Amniotic epithelial cell (primary cell): ENCODE measurements around the gene PLCD3.

Experiments
- DNase-seq: peaks from one replicate; pipeline ENCODE4 v3.0.0-alpha.2; 2010; ENCODE audit warnings: low read depth

PLCD3 gene

GRCh38 chr17:45132320-45132571 is at the start of gene PLCD3:
TSS of gene PLCD3 (minus strand) at chr17:45132515. CDS start at chr17:45132410, 105 bp downstream.
- DNase-seq: no peak

DNA sequence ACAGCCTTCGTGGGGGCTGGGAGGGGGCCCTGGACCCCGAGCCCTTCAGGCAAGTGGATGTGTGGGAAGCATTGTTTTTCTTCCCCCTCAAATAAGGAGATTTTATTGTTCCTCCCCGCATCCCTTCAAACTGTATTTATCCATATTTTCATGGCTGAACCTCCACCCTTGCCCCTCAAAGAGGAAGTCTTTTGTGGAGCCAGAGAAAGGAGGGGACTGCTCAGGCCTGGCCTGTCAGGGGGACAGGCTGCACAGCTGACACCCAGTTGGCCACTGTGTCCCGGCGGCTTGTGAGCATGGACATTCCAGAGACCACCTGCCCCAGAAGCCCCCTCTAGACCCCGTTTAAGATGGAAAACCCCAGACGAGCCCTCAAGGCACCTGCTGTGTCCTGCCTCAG is 45.2 kb upstream of the PLCD3 start:
- no peak for DNase-seq

- DNase-seq: no peak
Observed at GRCh38 chr17:45175759-45176115, 43.4 kb upstream of the PLCD3 start.

- peak; percentile 49 for DNase-seq
Observed at GRCh38 chr17:45172541-45173286, 40.4 kb upstream of the PLCD3 start.

DNA sequence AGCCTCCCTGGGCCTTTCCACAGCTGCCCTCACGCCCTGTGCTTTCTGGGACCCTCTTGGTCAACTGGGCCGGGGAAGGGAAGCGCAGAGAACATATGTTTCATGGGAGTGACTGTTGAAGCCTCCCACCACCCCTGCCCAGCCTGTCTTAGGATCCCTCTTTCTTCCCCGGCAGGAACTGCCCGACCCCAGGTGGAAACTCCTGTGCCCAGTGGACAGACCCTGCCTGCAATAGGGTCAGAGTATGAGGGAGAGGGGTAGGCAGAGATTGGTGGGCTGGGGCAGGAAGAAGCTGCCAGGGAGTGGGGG is 39.9 kb upstream of the PLCD3 start:
- DNase-seq: no peak

GRCh38 chr17:45171338-45172231 is 39.3 kb upstream of the PLCD3 start:
- no peak for DNase-seq

DNA sequence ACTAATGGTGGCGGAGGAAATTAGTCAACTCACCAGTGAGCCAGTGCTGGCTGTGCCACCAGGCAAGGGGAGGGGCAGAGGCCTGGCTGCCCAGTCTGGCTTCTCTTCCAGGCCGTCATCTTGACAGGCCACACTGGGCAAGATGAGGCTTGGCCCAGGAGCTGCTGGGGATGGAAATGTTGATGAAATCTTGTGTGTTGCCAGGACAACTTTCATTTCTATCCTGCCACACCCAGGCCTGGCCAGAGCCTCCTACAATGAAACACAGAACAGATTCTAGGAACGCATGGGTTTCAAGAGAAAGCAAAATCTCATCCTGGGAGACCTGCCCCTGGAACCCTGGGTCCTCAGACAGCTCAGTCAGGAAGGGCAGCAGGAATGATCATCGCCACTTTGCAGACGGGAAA is 38.6 kb upstream of the PLCD3 start:
- peak; percentile 77 for DNase-seq

DNA sequence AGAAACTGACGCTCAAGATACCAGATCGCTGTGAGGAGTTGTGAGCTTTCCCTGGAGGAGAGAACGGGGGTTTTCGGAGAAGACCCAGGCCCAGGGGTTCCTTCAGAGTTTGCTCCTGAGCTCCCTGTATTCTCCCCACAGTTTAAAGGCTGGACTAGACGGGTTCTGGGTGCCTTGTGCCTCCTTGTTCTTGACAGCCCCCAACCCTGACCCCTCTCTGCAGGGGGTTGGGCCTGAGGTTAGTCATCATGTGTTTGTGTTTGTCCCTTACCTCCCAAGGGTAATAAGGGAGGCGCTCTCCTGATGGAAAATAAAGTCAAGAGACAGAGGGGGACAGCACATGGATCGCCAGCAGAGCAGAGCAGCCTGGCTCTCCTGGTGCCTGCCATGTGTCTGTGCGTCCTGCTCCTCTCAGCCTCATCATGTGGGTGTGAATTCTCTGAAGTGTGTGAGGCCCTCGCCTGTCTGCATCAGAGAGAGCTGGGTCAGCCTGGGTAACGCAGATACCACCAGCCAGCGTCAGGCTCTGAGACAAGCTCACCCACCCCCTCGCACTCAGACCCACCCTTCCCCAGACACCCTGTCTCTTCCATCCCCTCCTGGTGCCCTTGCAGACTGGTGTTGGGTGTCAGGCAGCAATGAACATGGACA is 38.1 kb upstream of the PLCD3 start:
- no peak for DNase-seq

DNA sequence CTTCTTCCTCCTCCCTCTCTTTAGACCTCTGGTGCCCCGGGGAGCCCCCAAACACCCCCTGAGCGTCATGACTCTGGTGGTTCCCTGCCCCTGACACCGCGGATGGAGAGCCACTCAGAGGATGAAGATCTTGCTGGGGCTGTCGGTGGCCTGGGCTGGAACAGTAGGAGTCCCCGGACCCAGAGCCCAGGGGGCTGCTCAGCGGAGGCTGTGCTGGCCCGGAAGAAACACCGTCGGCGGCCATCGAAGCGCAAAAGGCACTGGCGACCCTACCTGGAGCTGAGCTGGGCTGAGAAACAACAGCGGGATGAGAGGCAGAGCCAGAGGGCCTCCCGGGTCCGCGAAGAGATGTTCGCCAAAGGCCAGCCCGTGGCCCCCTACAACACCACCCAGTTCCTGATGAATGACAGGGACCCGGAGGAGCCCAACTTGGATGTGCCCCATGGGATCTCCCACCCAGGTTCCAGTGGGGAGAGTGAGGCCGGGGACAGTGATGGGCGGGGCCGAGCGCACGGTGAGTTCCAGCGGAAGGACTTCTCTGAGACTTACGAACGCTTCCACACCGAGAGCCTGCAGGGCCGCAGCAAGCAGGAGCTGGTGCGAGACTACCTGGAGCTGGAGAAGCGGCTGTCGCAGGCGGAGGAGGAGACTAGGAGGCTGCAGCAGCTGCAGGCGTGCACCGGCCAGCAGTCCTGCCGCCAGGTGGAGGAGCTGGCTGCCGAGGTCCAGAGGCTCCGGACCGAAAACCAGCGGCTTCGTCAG is 36.9 kb upstream of the PLCD3 start:
- DNase-seq: no peak

GRCh38 chr17:45164734-45165269 is 32.5 kb upstream of the PLCD3 start:
- DNase-seq: no peak

DNA sequence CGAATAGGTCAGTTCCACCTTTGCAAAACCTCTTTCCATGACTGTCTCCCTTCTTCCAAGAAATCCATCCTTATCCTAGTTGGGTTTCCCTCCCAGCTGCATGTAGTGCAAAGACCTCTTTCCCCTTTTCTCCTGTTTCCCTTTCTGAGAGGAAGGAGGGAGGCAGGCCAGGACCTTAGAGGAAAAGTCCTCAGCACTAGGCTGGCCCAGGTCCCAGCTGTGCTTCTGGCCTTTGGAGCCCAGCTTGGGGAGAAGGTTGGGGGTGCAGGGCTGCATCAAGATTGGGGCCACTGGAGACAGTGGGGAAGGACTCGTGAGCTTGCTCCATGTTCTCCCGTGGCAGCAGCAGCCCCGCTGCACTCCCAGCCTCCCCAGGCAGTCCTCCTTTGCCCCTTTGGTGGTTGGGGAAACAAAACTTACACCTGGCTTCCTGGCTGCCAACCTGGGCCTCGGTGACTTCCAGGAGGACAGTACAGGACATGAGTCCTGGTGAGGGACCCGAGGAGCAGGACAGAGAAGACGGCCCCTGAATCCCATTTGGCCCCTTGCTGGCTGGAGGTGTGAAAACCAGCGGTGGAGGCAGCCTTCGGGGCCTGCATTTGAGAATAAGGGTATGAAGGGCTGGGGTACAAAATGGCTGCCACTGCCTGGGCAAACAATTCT is 29.8 kb upstream of the PLCD3 start:
- DNase-seq: no peak

DNA sequence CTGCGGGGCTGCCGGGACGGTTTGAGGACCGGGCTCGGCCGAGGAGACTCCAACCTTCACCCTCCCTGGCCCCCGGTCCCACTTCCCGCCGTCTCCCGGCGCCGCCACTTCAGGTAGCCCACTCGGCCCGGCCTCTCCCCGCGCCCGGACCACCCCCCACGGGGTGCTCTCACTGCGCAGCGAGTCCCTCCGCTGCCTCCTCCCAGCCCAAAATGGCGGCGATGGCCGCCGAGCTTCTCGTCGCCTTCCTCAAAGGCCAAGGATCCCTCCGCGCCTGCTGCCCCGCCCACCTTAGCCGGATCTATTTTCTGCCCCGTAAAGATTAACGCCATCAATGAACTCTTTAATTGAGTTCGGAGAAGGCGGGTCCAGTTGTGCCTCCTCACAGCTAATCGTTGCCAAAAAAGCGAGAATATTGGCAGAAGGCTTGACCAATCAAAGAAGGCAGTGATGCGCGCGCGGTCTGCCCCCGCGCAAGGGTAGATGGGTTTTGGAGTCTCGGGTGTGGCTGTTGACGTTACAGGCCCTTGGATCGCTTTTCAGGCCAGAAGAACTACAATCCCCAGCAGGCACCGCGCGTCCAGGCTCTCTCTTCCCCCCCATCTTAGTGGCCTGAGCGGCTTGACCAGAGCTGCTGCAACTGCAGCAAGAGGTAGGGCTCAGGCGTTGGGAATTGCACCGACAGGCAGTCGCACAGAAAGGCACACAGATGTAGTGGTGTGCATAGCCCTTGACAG is 29.1 kb upstream of the PLCD3 start, which contains the start of gene HEXIM2:
TSS of gene HEXIM2 (plus strand) at position 588 of the 737 bp plus-strand sequence. CDS start 919 bp downstream, outside the sequence.
- peak; percentile 100 for DNase-seq

DNA sequence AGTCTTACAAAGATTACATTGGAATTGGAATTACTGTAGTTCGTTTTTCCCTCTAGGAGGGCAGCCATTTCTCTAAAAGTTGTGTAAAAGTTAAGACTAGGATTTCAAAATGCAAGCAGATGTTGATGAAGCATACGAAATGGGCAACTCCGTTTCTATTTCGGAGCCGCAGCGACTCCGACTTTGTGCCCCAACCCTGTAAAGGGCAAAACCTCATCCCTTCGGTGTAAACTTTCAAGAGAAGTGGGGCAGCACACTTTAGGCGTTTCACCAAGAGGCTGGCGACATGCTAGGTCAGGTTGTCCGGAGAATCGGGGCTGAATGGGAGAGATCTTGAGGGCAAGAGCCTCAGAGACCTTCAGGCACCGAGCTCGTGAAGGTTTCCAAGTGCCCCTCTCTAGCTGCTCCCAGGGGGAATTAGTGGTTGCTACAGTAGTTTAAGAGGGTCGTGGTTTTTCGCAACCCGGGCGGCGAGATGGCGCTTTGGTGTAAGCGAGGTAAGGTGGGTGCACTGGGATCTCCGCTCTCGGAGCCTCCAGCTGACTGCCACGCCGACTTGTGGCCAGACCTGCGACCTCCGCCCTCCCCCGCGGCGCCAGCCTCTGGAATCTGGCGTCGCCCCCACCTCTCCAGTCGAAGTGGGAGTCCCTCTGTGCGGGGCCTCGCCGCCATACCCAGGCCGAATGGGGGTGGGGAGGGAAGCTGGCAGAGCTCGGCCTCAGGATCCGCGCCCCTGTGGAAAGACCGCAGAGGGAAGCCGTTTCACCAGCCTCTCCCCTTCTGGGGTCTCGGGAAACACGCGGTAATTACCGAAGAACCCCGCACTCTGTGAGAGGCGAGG is 28.4 kb upstream of the PLCD3 start:
- peak; percentile 63 for DNase-seq

- no peak for DNase-seq
Observed at GRCh38 chr17:45156242-45156641, 23.9 kb upstream of the PLCD3 start.

DNA sequence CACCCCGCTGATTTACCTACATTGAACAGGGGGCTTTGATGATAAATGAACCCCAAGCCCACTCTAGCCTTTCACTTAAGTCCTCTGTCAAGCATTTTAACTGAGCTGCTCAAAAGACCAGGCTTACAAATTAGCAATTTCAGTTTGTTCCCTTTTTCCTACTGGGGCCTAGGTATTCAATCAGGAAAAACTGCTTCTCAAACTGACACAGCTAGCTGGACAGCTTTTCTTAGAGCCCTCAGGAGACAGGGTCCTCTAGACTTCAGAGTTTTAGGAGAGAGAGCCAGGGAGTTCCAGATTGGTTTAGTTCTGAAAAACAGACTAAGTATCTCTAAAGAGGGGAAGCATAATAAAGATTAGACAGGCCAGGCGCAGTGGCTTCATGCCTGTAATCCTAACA is 23.2 kb upstream of the PLCD3 start:
- DNase-seq: no peak

- DNase-seq: no peak
Observed at GRCh38 chr17:45155029-45155428, 22.7 kb upstream of the PLCD3 start.

GRCh38 chr17:45150911-45151809 is 18.8 kb upstream of the PLCD3 start:
- no peak for DNase-seq
